Inflammatory macrophage treated with lipopolysaccharide for 1 hour (primary cell): ENCODE measurements around the gene GATA2.
A peak's percentile ranks its signal among the peaks of the same experiment; 100 is the strongest.

Source experiments
- DNase-seq, 2 donors: peaks; one replicate each; pipeline ENCODE4 v3.0.0-alpha.2; 2020 to 2022

The GATA2 gene

DNA sequence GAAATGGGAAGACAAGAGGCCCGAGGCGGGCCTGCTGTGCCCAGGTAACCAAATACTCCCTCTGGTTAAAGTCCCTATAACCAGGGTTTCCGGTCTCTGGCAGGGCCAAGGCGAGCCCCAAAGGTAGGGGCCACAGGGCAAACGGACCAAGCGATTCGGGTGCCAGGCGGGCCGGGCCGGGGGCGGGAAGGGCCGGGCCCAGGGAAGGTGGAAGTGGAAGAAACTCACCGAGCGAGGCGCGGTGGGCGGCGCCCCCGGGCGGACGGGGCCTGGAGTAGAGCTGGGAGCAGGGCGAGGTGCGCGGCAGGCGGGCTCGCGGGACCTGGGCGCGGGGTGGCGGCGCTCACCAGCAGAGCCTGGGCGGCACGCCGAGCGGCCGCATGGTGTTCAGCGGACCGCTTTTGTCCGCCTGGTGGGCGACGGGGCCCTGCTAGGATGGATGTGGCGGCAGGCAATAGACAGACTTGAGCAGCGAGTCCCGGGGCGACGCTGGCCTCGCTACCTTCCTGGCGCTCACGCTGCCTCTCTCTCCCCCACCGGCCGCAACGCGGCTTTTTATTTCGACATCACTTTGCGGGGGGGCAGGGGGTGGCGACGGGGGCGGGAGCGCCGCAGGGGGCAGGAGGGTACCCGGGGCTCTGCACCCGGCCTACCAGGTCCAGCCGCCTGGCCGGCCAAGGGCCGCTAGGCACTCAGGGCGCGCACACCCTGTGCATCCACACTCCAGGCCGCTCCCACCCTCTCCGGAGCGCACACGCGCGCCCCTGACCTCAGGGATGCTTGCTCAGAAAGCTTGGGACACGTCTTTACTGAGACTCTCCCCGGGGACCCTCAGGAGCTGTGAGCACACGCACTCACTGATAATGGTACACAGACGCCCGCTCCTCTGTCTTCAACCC is at the start of gene GATA2:
TSS of gene GATA2 (minus strand) at position 531 of the 899 bp plus-strand sequence. CDS start 6,170 bp downstream, outside the sequence.
- DNase-seq: no peak

DNA sequence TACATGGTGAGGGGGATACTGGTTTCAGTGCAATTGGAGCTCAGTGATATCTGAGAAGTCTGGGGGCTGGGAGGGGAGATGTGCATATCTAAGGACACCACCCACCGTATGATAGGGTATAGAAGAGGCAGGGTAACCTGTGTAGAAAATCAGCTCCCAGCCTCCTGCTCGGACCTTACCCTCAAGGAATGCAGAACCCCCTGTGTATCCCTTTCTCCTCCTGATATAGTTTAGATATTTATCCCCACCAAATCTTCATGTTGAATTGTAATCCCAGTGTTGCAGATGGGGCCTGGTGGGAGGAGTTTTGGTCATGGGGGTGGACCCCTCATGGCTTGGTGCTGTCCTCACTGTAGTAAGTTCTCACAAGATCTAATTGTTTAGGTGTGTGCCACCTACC is 48.2 kb upstream of the GATA2 start:
- DNase-seq: no peak

DNA sequence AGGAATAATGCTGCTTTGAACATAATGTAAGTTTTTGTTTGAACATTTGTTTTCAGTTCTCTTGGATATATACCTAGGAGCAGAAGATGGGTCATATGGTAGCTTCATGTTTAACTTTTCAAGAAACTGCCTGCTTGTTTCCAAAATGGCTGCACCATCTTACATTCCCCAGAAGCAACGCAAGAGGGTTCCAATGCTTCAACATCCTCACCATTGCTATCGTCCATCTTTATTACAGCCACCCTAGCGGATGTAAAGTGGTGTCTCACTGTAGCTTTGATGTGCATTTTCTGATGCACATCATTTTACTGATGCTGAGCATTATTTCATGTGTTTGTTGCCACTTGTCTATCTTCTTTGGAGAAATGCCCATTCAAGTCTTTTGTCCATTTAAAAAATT is 46.4 kb upstream of the GATA2 start:
- DNase-seq: no peak

DNA sequence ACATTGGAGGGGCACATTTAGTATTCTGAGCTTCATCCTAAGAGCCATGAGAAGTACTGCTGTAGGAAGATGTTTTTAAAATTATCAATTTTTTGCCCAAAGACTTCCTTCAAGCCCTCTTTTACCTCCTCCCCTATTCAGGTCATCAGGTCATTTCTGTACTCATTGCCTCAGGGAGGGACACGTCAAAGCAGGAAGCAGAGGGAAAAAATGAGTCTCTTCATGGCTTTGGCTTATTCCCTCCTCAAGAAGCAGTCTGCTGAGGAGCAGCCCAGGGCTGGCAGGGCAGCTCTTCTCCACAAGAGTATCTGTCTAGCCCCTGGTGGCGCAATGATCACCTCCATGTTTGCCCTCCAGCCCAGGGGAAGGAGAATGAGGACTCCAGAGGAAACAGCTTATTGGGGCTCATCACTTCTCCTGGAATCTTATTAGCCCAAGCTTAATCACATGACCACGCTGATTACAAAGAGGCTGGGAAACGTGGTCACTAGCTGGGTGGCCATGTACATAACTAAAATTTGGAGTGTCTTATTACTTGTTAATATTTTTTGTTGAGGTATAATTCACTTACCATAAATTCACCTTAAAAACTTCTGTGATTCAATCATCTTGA is 44.2 kb upstream of the GATA2 start:
- no peak for DNase-seq

DNA sequence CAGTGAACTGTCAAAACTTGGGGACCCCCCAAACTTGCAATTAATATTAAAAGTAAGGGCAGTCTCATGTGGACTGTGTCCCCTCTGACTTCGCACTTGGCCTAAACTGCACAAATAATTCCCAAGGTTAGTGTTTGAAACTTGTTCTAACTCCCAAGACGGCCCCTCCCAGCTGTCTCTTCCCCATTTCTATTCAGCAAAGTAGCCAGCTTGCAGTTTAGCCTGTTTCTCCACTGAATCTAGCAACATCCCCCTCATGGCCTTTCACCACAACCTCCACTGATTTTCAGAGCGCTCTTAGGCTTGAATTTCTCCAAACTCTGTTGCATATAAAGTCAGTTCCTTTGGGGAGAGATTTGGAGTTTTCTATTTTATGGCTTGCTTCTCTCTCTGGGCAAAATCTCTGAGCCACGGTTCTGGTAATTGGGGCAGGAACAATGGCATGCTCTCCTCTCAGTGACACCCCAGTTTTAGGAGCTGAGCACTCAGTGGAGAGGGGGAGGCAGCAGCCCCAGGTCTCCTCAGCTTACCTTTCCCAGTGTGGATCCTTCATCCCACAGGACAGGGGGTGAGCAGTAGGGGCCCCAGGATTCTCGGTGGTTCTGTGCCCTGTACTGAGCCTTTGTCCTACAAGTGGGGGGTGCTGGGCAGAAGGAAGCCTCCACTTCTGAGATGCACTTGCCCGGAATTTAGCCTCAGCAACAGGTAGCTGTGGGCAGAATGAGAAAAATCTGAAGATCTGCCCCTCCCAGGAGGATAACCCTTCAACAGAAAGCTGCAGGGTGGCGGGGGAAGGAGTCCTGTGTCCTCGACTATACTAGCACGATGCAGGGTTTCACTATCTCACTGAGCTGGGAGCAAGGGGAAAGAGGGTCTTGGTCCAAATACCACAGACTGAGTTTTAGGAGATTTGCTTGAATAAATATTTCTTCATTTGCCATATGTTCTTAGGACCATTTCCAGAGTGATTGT is 39.3 kb upstream of the GATA2 start:
- peak; percentile 33 to 48 for DNase-seq

DNA sequence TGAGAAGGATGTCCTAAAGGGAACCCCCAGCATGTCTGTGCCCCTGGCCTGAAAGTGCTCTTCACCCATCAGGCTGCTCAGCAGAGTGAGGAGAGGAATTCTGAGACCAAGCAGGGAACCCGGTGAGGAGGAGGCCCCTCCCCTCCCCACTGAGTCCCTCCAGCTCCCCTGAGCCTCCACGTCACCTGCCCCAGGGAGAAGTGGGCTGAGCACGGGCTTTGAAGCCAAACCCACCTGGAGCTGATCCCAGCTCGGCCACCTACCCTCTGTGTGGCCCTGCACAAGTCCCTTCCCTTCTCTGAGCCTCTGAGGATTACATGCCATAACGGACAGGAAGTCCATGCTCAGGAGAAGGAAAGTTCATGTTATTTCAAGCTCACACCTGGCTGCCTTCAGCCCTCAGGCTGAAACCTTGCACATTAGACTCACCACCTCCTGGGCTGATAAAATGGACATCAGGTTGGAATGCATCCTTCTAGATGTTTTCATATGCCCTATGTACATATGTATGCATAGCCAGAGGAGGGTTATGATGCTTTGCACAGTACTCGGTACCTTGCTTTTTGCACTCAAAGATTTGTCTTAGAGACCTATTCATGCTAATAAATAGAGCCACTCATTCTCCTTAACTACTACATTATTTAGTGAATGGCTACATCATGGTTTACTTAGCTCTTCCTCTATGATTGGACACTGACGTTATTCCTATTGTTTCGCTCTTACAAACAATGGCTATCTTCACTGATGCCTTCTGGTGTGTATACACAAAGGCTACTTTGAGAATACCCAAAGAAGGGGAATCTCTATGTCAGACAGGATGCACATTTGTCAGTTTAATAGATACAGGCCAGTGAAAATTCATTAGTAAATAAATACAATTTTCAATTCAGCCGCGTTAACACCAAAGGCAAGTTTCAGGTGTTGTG is 31.6 kb upstream of the GATA2 start:
- no peak for DNase-seq

DNA sequence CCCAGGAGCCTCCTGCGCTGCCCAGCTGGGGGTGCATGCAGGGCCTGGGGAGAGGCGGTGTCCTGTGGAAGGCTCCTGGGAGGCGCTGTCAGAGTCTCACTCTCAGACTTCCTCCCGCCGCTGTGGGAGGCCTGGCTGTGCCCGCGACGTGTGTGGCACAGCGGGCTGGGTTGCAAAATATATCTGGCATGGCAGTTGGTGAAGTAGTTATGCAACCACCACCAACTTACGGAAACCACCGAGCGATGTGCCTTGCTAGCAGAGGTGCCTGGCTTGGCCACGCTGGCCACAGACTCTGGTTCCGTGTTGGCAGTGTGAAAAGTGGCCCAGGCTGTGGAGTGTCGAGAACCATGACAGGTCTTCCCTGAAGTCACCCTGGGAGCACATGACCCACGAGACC is 30.6 kb upstream of the GATA2 start:
- peak; percentile 15 to 53 for DNase-seq

DNA sequence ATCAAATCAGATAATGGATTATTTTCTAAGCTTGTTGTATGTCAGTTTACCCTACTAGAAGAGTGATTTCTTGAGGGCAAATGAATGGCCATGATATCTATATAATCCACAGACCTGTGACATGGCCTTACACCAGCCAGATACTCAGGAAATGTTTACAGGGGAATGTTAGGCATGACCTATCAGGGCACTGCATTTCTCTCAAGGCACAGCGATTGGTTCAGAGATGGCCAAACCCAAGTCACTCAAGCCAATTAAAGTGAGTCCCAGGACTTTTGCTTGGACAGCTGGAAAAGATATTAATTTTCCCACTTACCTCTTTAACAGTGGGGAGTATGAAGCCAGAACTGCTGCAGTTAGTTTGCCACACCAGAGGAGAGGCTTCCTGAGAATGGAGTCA is 28.7 kb upstream of the GATA2 start:
- DNase-seq: no peak

DNA sequence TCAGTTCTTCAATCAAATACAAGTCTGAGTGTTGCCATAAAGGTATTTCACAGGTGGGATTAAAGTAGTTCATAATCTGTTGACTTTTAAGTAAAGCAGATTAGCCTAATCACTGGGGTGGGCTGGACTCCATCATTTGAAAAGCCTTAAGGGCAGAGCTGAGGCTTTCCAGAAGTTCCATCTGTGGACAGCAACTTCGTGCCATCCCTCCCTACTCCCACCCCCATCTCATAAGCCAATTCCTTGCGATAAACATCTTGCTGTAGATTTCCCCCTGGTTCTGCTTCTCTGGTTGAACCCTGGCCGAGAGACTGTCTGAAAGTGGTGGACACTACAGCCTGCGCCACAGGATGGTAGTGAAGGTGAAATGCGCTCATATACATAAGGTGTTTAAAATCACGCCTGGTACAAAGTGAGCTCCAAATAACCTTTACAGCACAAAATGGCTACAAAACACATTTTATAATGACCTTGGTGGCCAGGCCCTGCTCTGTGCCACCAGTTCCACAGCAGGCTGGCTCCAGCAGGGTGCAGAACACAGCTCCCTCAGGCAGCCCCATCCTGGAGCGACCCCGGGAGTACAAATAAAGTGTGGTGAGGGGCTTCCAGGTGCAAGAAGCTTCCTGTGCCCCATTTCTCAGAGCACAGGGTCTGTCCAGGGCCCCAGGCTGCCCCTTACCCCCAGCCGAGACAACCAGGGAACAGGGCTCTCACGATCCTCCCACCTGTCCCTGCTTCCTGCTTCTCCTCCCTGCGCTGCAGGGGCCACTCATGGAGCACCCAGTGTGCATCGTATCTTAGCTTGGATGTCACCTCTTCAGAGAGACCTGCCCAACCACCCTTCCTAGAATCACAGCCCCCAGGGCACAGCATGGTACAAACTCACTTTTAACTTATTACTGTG is 25.8 kb upstream of the GATA2 start:
- no peak for DNase-seq

DNA sequence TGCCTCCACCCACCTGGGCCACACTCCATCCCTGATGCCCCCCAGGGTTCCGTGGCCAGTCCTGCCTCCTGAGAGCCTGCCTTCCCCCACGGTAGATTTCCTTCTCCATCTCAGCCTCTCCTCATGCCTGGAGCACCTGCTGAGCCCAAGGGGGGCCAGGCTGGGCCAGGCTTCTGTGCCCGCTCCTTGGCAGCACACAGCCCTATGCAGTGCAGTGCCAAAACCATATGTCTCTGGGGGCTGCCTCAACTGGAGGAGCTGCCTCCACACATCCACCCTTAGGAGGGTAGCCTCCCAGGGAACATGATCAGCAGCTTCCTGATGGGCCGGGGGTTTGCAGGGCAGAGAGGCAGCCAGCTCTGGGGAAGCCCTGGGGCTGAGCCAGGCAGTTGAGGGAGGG is 24.6 kb upstream of the GATA2 start:
- no peak for DNase-seq

DNA sequence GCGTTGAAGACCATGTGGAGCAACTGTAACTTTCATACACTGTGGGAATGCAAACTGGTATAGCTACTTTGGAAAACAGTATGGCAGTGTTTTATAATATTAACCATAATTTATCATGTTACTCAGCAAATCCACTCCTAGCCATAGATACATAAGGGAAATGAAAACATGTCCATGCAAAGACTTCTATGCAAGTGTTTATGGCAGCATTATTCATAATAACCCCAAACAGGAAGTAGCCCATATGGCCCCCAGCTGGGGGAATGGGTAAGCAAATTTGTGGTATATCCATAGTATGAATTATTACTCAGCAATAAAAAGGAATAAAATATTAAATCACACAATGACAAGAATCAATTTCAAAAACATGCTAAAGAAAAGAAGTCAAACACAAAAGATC is 23.0 kb upstream of the GATA2 start:
- DNase-seq: no peak

DNA sequence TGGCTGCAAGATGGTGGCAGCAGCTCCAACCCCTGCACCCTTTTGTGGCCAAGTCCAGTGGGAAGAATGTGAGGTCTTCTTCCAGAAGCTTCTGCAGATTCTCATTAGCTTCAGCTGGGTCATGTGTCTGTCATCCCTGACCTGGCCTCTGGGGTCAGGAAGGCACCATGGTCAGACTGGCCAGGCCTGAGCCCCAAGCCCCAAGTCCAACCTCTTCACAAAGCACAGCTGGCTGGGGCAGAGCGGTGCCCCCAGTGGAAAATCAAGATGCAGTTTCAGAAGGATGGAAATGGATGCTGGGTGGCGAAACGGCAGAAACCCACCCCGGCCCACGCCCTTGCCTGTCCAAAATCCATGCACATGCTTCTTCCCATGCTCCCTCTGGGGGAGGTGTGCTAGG is 15.9 kb upstream of the GATA2 start:
- DNase-seq: no peak

DNA sequence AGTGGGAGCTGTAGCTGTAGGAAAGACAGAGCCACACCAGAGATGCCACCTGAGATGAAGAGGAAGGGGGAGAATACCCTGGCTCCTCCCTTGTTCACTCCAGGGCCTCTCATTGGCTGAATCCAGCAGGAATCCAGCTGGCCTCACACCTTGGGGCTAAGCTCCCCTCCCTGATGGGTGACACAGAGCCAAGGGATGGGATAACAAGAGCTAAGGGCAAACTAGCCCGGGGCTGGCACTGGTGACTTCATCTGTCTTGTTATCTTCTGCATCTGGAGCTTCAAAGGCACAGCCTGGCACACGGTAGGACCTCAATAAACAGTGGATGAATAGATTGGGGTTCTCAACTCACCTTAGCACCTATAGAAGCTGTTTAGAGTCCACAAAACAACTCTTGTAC is 13.8 kb upstream of the GATA2 start:
- no peak for DNase-seq

DNA sequence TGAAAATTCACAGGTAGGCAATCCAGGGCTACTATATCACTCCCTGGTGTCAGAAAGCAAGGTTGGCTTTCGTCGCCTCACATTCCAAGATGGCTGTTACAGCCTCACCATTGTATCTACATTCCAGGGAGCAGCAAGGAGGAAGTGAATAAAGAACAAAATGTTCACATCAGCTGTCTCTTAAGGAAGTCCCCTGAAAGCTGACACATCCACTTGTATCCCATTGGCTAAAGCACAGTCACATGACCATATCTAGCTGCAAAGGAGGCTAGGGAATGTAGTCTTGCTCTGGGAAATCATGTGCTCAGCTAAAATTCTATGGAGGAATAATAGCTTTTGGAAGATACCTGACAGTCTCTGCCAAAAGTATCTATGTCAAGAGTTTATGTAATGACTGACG is 12.8 kb upstream of the GATA2 start:
- peak in 1 of 2 donors; percentile 11 for DNase-seq

DNA sequence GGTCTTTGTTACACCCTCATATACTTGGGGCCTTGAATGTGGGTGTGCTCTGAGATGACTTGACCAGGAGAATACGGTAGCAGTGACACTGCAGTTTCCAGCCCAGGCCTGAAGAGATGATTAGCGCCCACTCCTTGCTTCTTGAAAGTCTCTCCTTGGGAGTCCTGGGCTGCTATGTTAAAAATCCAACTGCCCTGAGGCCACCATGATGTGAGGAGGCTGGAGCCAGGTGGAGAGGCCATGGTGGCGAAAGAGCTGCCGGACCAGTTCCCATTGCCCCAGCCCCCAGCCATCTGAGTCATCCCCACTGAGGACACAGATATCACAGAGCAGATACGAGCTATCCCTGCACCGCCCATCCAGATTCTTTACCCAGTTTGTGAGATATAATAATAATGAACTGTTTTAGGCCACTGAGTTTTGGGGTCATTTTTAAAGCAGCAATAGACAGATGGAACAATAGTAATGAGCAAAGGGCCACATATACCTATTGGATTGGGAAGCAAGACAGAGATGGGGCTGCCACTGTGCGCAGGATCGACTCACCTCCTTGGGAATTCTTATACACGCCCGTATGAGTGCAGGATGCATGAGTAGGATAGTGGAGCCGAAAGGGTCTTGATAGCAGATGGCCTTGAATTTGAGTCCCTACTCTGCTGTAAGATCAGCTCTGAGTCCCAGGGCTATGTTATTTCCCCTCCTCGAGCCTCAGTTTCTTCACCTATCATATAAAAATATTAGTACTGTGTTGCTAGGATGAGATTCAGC is 12.1 kb upstream of the GATA2 start:
- DNase-seq: no peak

DNA sequence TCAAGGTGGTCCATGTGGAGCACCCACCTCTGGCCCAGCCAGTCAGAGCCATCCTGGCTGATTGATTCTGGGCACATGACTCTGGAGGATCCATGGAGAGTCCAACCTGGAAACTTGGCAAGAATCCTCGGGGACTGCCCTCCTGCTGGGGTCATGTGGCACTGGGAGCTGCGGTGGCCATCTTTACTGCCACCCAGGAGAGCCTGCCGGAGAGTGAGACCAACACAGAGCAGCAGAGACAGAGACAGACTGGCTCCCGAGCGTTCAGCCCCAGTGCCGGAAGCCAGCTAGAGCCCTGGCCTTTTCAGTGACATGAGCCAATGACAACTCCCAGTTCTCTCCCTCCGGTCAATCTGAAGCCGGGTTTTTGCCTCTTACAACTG is 11.5 kb upstream of the GATA2 start:
- no peak for DNase-seq

DNA sequence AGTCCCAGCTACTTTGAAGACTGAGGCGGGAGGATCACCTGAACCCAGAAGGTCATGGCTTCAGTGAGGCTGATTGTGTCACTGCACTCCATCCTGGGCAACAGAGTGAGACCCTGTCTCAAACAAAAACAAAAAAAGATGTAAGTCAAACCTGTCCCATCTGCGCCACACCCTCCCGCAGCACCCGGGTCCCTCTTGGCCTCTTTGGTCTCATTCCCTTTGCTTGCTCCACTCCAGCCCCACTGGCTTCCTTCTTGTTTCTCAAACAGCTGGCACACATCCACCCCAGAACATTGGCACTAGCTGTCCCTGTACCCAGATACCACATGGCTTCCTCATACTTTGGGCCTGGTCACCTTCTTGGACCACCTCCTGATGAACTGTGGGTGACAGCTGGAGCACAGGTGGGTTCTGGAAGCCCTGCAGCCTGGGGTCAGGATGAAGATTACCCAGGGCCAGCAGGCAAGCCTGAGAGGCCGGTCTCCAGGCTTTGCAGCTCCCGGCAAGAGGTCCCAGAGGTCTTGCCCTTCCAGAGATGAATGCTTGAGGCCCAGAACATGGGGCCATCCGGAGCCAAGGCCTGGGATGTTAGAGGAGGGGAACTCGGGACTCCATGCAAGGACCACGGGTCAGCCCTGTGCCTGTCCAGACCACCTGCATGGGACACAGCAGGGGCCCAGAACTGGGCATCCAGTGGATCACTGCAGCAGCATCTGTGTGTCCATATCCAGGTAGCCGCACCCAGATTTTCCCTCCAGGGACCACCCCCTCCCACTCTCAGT is 10.9 kb upstream of the GATA2 start:
- no peak for DNase-seq

DNA sequence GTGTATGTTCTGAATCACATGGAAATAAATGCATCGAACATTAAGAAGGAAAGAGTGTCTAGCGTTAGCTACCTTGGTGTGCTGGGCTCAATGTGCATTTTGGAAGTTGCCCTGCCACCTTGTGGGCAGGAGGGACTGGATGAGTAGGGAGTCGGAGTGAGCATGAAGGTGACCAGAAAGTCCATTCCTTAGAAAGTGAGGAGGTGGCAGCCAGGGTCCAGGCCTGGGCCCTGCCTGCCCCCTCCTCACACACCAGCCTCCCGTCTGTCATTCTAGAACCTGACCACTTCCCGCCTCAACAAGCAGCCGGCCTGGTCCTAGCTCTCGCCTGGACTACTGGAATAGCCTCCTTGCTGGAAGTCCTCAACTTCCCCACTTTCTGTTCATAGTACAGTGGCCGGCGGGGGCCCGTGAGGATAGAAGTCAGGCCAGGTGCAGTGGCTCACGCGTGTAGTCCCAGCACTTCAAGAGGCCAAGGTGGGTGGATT is 10.2 kb upstream of the GATA2 start:
- DNase-seq: no peak

DNA sequence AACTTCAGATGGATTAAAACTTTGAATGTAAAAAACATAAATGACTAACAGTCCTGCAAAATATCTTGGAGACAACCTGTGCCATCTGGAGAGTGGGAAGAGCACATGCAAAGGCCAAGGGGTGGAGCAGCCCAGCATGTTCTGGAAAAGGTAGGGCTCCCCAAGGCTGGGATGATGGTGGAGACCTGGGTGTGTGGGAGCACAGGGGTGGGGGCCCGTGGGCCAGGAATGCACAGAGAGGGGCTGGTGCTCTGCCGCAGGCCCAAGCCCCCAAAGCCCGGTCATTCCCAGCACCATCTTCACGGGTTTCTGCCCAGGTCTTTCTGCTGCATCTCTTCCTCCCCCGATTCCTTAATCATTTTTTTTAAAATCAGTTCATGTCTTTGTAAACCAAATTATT is 9.7 kb upstream of the GATA2 start:
- no peak for DNase-seq
